ENCODE results near the gene SOD1. TPM values are rescaled to one million over a fixed set of nuclear protein-coding genes. Genes with fewer than 3 reads are reported as not detected.

The SOD1 gene
- total RNA-seq, 4 donors from 2014 or later = 129 to 222 (median 185) TPM

- peaks cover 0 to 52% (median 20%) of the 10 kb centered on the region in 4 donors for H3K4me1 ChIP-seq
- H3K36me3 ChIP-seq = no peaks in the 10 kb centered on the region
- no peak overlapping the region for H3K27ac ChIP-seq
- no peaks in the 10 kb centered on the region for H3K9me3 ChIP-seq
- no peaks in the 10 kb centered on the region for H3K27me3 ChIP-seq
- no peak overlapping the region for H3K4me3 ChIP-seq
- TF ChIP-seq CTCF (IDR thresholded peaks at IDR 0.05) (no peak), POLR2A (IDR thresholded peaks at IDR 0.05) (no peak), EP300 (IDR thresholded peaks at IDR 0.05) (no peak)
- DNase-seq (ENCODE audit: low spot score in 2 of 2) = no peak
- 74 to 75% methylated on average over 2 of the region's 2 CpGs for WGBS, 2 donors
Observed at GRCh38 chr21:31716106-31716505, 56.6 kb downstream of the SOD1 start.

Small RNA genes within 50 kb of the gene (small RNA-seq; reads per million reads assigned to genes)
- not detected for gene RF01241

Other genes with a start within 250 kb of the SOD1 start
- 10 to 100 TPM; 13.2 to 23.2 (median 17.6) TPM for gene SCAF4, start 72.4 kb downstream of the SOD1 start, total RNA-seq
- under 1 TPM in 3 of 4 donors, not detected in 1; 0.20 to 0.30 (median 0.21) TPM for gene HUNK, start 213.3 kb downstream of the SOD1 start, total RNA-seq

Measured in tibial nerve (tissue), 4 donors.